Osteoblast (primary cell): Measurements from ENCODE around the gene AGPS. TPM values are rescaled to one million over a fixed set of nuclear protein-coding genes. Genes with fewer than 3 reads are reported as not detected.

ENCODE experiments used
- DNase-seq: peaks from one replicate; pipeline ENCODE4 v3.0.0; 2011; ENCODE audit warnings: low spot score, mixed read lengths; ENCODE audit not compliant: insufficient read length; ENCODE audit errors: missing footprints
- H2AFZ ChIP-seq: 2 replicates; pipeline ENCODE4 v1.6.0; 2011; ENCODE audit warnings: mild to moderate bottlenecking, low read length
- H3K27ac ChIP-seq: 2 replicates; pipeline ENCODE4 v1.5.1; 2011; ENCODE audit warnings: mild to moderate bottlenecking, low read depth, low read length, moderate library complexity
- H3K27me3 ChIP-seq: 2 replicates; pipeline ENCODE4 v1.6.0; 2012; ENCODE audit warnings: mild to moderate bottlenecking, control low read depth, inconsistent platforms, low read length, moderate library complexity; ENCODE audit not compliant: insufficient read depth
- H3K36me3 ChIP-seq: 2 replicates; pipeline ENCODE4 v1.5.1; 2011; ENCODE audit warnings: mild to moderate bottlenecking, low read length, control low read depth, moderate library complexity; ENCODE audit not compliant: insufficient read depth
- H3K4me1 ChIP-seq: 2 replicates; pipeline ENCODE4 v1.5.1; 2011; ENCODE audit warnings: mild to moderate bottlenecking, low read length, control low read depth, moderate library complexity; ENCODE audit not compliant: insufficient read depth
- H3K4me2 ChIP-seq: 2 replicates; pipeline ENCODE4 v1.6.0; 2011; ENCODE audit warnings: mild to moderate bottlenecking, low read length; ENCODE audit not compliant: insufficient read depth
- H3K4me3 ChIP-seq: fragments of 200-600 bp; sonication (generic); 3 replicates; pipeline ENCODE4 v1.5.1; 2012; ENCODE audit warnings: mild to moderate bottlenecking, low read length, inconsistent platforms; ENCODE audit not compliant: insufficient read depth
- H3K79me2 ChIP-seq: 2 replicates; pipeline ENCODE4 v1.6.0; 2012; ENCODE audit warnings: mild to moderate bottlenecking, low read length, control low read depth, inconsistent platforms; ENCODE audit not compliant: insufficient read depth
- H3K9me3 ChIP-seq: 2 replicates; pipeline ENCODE4 v1.5.1; 2011; ENCODE audit warnings: low read depth, low read length, control low read depth
- H4K20me1 ChIP-seq: 2 replicates; pipeline ENCODE4 v1.6.0; 2012; ENCODE audit warnings: mild to moderate bottlenecking, low read length, control low read depth; ENCODE audit not compliant: insufficient read depth
- total RNA-seq: library from RNA; depleted of rRNA; stranded (reverse); fragments of >200 nt; gene quantifications from 2 replicates; pipeline ENCODE4 v1.2.3, GENCODE V29; 2012
- TF ChIP-seq, protein P1 (sequence below): IDR thresholded peaks from 2 replicates; pipeline ENCODE4 v1.5.1; 2011; ENCODE audit warnings: mild to moderate bottlenecking, low read depth, low read length, moderate library complexity; ENCODE audit errors: extremely low read depth

Gene AGPS
- total RNA-seq, 1 donor: 34.0 TPM

DNA sequence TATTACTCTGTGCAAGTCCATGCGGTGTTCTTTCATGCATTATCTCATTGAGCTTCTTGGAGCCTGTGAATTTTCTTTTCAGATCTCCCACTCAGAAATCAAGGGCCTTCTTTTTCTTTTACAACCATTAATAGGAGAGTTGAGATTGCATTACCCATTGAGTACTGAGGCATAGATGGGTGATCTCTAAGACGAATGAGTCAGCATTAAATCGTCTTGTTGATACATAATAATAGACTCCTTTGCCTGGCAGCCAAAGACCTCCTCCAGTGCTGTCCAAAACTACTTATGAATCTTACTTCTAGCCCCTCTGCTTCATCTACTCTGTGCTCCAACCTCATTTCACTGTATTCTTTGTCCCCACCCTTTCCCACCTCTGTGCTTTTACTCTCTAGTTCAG is 180.5 kb downstream of the AGPS start:
- no peak for DNase-seq
- Histone ChIP-seq H3K36me3 (no peaks in the 10 kb centered on the region), H3K27ac (no peak overlapping the region), H3K4me3 (no peak overlapping the region), H4K20me1 (no peaks in the 10 kb centered on the region), H3K9me3 (no peaks in the 10 kb centered on the region), H2AFZ (no peak overlapping the region), H3K4me1 (no peaks in the 10 kb centered on the region), H3K79me2 (no peaks in the 10 kb centered on the region), H3K27me3 (no peaks in the 10 kb centered on the region), H3K4me2 (no peak overlapping the region)
- TF ChIP-seq, protein P1, sequence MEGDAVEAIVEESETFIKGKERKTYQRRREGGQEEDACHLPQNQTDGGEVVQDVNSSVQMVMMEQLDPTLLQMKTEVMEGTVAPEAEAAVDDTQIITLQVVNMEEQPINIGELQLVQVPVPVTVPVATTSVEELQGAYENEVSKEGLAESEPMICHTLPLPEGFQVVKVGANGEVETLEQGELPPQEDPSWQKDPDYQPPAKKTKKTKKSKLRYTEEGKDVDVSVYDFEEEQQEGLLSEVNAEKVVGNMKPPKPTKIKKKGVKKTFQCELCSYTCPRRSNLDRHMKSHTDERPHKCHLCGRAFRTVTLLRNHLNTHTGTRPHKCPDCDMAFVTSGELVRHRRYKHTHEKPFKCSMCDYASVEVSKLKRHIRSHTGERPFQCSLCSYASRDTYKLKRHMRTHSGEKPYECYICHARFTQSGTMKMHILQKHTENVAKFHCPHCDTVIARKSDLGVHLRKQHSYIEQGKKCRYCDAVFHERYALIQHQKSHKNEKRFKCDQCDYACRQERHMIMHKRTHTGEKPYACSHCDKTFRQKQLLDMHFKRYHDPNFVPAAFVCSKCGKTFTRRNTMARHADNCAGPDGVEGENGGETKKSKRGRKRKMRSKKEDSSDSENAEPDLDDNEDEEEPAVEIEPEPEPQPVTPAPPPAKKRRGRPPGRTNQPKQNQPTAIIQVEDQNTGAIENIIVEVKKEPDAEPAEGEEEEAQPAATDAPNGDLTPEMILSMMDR: no peak

DNA sequence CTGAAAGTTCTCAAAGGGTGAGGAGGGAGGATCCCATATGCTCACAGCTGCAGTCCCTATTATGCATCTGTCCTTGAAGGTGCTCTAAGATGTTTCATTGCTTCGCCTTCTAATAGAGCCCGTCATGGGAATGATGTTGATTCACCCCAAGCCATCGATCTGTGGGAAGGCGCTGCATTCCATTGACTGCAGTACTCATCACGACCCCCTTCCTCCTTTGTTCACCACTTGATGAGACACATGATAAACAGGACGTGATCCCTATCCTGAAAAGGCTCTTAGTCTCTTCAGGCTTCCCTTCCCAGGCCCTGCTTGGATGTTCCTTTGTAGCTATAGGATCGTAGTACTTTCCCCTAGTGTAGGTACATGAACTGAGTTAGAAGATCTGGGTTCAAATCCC is 181.8 kb downstream of the AGPS start:
- no peaks in the 10 kb centered on the region for H3K9me3 ChIP-seq
- no peaks in the 10 kb centered on the region for H3K36me3 ChIP-seq
- H3K4me2 ChIP-seq: no peak overlapping the region
- no peak for DNase-seq
- no peak overlapping the region for H2AFZ ChIP-seq
- no peak overlapping the region for H3K27ac ChIP-seq
- no peaks in the 10 kb centered on the region for H3K27me3 ChIP-seq
- no peak overlapping the region for H3K4me3 ChIP-seq
- TF ChIP-seq, protein P1: no peak
- H4K20me1 ChIP-seq: no peaks in the 10 kb centered on the region
- H3K4me1 ChIP-seq: no peaks in the 10 kb centered on the region
- H3K79me2 ChIP-seq: no peaks in the 10 kb centered on the region

DNA sequence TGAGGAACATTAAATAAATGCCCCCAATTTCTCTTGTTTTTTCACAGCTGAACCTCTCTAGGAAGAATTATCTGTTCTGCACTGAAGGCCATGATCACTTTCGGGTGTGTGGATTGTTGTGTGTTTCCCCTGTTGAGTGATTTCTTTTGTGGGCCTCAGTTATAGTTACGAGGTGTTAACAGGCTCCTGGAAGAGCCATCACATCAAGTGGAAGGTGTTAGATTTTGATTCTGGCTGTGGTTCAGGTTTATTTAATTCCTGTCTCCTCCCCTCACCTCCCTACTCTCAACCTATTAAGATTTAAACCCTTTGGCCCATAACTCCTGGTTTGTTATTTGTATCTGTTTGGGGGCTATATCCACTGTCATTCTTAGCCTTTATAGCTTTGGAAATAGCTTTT is 182.8 kb downstream of the AGPS start:
- H3K27ac ChIP-seq: no peak overlapping the region
- no peak overlapping the region for H3K4me2 ChIP-seq
- H4K20me1 ChIP-seq: no peaks in the 10 kb centered on the region
- H3K4me3 ChIP-seq: no peak overlapping the region
- no peaks in the 10 kb centered on the region for H3K27me3 ChIP-seq
- no peak for DNase-seq
- TF ChIP-seq, protein P1: no peak
- H3K4me1 ChIP-seq: no peaks in the 10 kb centered on the region
- H3K9me3 ChIP-seq: no peaks in the 10 kb centered on the region
- no peaks in the 10 kb centered on the region for H3K36me3 ChIP-seq
- H3K79me2 ChIP-seq: no peaks in the 10 kb centered on the region
- no peak overlapping the region for H2AFZ ChIP-seq

DNA sequence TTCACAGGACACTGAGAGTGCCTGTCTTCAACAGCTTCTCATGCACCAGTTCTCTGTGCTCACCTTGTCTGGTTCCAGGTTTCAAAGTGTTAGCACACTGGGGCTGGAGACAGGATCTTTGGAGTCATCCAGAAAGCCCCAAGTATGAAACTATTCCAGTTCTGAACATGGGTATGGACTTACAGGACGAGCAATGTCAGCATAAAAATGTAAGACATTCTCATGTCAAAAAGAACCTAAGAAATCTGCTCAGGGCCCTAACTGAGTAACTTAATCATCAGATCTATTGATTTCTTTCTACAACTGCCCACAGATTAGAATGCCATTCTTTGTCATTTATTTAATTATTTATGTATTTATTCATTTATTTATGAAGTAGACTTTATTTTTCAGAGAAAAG is 184.5 kb downstream of the AGPS start:
- TF ChIP-seq, protein P1: no peak
- Histone ChIP-seq H3K27me3 (no peaks in the 10 kb centered on the region), H4K20me1 (no peaks in the 10 kb centered on the region), H3K4me2 (no peak overlapping the region), H3K4me1 (no peaks in the 10 kb centered on the region), H3K79me2 (no peaks in the 10 kb centered on the region), H3K36me3 (no peaks in the 10 kb centered on the region), H3K4me3 (no peak overlapping the region), H3K9me3 (no peaks in the 10 kb centered on the region), H2AFZ (no peak overlapping the region), H3K27ac (no peak overlapping the region)
- no peak for DNase-seq
